ENCODE measurements around the gene MAP3K13.

MAP3K13 gene, protein sequence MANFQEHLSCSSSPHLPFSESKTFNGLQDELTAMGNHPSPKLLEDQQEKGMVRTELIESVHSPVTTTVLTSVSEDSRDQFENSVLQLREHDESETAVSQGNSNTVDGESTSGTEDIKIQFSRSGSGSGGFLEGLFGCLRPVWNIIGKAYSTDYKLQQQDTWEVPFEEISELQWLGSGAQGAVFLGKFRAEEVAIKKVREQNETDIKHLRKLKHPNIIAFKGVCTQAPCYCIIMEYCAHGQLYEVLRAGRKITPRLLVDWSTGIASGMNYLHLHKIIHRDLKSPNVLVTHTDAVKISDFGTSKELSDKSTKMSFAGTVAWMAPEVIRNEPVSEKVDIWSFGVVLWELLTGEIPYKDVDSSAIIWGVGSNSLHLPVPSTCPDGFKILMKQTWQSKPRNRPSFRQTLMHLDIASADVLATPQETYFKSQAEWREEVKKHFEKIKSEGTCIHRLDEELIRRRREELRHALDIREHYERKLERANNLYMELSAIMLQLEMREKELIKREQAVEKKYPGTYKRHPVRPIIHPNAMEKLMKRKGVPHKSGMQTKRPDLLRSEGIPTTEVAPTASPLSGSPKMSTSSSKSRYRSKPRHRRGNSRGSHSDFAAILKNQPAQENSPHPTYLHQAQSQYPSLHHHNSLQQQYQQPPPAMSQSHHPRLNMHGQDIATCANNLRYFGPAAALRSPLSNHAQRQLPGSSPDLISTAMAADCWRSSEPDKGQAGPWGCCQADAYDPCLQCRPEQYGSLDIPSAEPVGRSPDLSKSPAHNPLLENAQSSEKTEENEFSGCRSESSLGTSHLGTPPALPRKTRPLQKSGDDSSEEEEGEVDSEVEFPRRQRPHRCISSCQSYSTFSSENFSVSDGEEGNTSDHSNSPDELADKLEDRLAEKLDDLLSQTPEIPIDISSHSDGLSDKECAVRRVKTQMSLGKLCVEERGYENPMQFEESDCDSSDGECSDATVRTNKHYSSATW

DNA sequence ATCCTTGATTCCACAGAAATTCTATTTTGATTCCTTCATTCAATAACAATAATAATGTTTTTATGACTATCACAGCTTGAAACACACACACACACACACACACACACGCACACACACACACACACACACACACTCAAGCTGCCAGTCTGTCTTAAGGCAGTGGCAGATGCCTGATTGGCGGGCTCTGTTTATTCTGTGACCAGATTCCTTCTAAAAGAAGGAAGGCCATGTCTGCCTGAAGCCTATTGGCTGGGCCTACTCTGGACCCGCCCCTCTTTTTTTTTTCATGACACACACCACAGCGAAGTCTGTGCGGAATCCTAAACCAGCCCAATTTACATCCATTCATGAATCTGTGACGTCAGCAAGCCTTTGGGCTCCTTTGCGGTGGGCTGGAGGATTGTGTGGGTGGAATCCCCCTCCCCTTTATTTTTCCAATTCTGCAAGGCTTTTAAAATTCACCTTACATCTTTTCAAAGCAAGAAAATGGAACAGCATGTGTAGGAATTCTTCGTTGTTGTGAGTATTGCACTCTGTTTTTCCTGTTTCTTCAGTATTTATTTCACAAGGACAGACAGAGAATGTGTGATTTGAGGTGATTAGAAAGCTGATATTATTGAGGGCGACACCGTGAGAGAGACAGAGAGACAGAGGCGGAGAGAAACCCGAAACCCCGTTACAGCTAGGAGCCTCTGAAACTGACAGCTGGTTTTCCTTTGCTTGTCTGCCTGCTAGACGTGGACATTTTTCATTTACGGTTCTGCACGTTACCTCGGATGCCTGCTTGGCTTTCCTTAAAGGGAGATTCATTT lies at the start of gene MAP3K13:
TSS of gene MAP3K13 (plus strand) at position 287 of the 812 bp plus-strand sequence. CDS start 65,446 bp downstream, outside the sequence.
- peak; percentile 15 for DNase-seq

- DNase-seq: no peak
Observed at GRCh38 chr3:185313693-185314246, 49.2 kb upstream of the MAP3K13 start.

- DNase-seq: no peak
Observed at GRCh38 chr3:185316740-185317412, 46.1 kb upstream of the MAP3K13 start.

GRCh38 chr3:185317674-185318073 lies 45.3 kb upstream of the MAP3K13 start:
- DNase-seq: no peak

GRCh38 chr3:185318141-185318540 lies 44.8 kb upstream of the MAP3K13 start:
- DNase-seq: no peak

DNA sequence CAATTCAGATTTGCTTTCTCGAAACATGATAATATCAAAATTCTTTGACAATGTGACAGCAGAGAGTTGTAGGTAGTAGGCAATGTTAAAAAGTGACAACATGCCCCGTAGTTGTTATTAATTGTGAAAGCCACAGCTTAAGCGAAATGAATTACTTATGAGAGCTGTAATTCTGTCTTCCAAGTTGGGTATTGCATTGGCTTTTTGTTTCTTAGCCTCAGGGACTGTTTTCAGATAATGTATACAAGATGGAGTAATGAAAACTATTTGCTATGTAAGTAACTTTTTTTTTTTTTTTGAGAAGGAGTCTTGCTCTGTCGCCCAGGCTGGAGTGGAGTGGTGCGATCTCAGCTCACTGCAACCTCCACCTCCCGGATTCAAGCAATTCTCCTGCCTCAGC lies 43.1 kb upstream of the MAP3K13 start:
- no peak for DNase-seq

DNA sequence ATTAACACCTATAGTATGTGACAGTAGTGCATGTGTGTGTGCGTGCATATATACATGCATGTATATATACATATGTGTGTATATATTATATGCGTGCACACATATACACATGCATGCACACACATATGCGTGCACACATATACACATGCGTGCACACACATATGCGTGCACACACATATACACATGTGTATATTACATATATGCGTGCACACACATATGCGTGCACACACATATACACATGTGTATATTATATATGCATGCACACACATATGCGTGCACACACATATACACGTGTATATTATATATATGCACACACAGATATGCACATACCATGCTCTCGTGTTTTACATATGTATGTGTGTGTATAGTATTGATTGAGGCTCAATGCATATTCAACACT lies 42.0 kb upstream of the MAP3K13 start:
- DNase-seq: no peak

DNA sequence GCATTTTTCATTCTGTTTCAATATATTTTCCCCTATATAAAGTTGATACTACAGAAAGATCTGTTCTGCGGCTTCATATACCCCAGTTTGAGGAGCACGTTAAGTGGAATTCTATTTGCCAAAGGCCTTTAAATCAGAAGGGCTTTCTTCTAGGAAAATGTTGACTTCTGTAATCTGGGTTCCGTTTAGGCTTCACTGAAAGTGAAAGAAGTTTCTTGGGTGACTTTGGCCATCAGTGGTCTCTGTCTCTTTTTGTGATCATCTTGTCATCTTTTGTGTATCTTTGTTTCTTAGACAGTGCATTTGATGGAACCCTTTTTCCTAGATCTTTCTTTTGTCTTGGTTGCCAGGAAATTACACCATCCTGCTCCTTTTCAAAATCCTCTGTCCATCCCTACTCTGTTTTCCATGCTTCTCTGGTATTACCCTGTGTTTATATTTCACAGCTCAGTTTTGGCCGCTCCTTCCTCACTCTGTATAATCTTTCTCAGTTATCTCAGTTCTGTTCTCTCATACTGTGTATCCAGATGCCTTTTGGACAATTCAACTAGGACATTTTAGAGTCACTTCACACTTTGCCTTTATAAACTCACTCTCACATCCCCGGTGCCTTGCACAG lies 40.7 kb upstream of the MAP3K13 start:
- DNase-seq: no peak

- DNase-seq: no peak
Observed at GRCh38 chr3:185325946-185326791, 36.8 kb upstream of the MAP3K13 start.

DNA sequence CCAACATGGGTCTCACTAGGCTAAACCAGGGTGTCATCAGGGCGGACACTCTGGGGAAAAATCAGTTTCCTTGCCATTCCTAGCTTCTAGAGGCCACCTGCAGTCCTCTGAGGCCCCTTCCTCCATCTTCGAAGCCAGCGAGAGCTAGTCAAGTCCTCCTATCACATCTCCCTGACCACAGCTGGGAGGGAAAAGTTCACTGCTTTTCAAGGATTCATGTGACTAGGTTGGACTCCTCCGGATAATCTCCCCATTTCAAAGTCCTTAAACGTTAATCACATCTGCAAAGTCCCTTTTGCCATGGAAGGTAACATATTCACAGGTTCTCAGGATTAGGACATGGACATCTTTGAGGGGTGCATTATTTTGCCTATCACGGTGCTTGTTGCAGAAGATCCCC lies 35.9 kb upstream of the MAP3K13 start:
- DNase-seq: no peak

- no peak for DNase-seq
Observed at GRCh38 chr3:185328324-185329004, 34.5 kb upstream of the MAP3K13 start.

- no peak for DNase-seq
Observed at GRCh38 chr3:185330238-185330637, 32.7 kb upstream of the MAP3K13 start.

DNA sequence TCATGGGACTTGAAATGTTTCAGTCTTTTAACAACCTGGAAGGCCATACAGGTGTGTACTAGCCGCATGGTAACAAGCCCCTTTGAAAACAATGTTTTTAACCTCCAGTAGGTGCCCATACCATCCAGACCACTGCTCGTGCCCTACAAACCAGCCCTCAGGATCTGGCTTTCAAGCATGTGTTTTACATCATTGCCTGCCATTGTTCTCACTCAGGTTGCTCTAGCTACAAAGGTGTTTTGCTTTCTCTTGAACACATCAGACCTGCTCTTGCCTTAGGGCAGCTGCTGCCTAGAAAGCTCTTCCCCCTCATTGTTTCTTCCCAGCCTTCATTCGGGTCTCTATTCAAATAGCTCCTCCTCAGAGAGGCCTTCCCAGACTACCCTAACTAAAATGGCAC lies 32.3 kb upstream of the MAP3K13 start:
- DNase-seq: no peak

DNA sequence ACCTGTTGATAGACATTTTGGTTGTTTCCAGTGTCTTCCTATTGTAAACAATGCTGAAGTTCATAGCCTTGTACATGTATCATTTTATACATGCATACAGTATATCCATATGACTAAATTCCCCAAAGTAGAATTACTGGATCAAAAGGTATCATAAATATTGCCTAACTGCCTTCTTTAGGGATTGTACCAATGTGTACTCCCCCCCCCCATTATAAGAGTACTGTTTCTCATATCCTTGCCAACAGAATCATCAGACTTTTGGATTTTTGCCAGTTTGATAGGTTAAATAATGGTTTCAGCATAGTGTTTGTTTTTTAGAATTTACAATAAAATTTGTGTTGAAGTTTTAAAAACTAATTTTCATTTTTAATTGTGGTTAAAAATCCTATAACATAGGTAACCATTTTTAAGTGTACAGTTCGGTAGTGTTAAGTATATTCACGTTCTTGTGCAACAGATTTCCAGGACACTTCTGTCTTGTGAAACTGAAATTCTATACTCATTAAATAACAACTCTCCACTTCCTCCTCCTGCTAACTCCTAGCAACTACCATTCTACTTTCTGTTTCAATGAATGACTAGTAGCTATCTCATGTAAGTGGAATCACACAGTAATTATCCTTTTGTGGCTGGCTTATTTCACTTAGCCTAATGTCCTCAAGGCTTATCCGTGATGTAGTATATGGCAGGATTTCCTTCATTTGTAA lies 30.8 kb upstream of the MAP3K13 start:
- DNase-seq: no peak

- no peak for DNase-seq
Observed at GRCh38 chr3:185335799-185336198, 27.1 kb upstream of the MAP3K13 start.

- DNase-seq: no peak
Observed at GRCh38 chr3:185337231-185337816, 25.6 kb upstream of the MAP3K13 start.

- no peak for DNase-seq
Observed at GRCh38 chr3:185339945-185340344, 23.0 kb upstream of the MAP3K13 start.

DNA sequence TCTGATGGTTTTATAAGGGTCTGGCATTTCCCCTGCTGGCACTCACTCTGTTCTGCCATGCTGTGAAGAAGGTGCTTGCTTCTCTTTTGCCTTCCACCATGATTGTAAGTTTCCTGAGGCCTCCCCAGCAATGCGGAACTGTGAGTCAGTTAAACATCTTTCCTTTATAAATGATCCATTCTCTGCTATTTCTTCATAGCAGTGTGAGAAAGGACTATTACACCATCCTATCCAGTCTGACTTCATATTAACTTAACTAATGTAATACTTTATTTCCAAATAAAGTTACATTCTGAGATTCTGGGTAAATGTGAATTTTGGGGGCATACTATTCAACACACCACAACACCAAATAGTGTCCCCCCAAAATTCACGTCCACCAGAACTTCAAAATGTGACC lies 22.2 kb upstream of the MAP3K13 start:
- no peak for DNase-seq

Measured in activated CD8-positive, alpha-beta memory T cell treated with anti-CD3 and anti-CD28 coated beads, Interleukin-2, amount 50 U/mL, for 4 hours (primary cell).